Common myeloid progenitor, CD34-positive (primary cell): Measurements from ENCODE around the gene RTN4RL1.

Experiments
- CTCF ChIA-PET: fragments of 350-600 bp; sonication (Branson Sonifier 250); formaldehyde crosslinking; loops from one replicate; lab custom pipeline; 2021; ENCODE audit warnings: antibody characterized with exemption; lab: Charles Lee
- POLR2A ChIA-PET: fragments of 350-600 bp; sonication (Branson Sonifier 250); formaldehyde crosslinking; loops from one replicate; lab custom pipeline; 2021; ENCODE audit warnings: antibody characterized with exemption; lab: Charles Lee
- DNase-seq, 3 donors: peaks; one replicate each; pipeline versions ENCODE4 v3.0.0 to v3.0.0-alpha.2; 2013
- H3K27ac ChIP-seq, 2 experiments: 1 replicate in 1 of 2; 2 replicates in 1 of 2; pipeline ENCODE4 v1.7.0; 2013; ENCODE audit warnings: inconsistent platforms in 2 of 2, low read length in 2 of 2, mild to moderate bottlenecking in 2 of 2, low read depth in 1 of 2, moderate library complexity in 1 of 2; ENCODE audit not compliant: severe bottlenecking in 2 of 2, insufficient read depth in 1 of 2, poor library complexity in 1 of 2
- H3K27me3 ChIP-seq, 5 experiments: replicated peaks in 2 of 5; 1 replicate in 3 of 5; 2 replicates in 2 of 5; pipeline versions ENCODE4 v1.6.1 to v1.7.0; 2013; ENCODE audit warnings: low read length in 4 of 5, mild to moderate bottlenecking in 2 of 5, moderate library complexity in 2 of 5, inconsistent platforms in 1 of 5; ENCODE audit not compliant: insufficient read depth in 5 of 5, control insufficient read depth in 4 of 5
- H3K36me3 ChIP-seq, 4 experiments: 1 replicate in 2 of 4; 2 replicates in 2 of 4; pipeline versions ENCODE4 v1.6.1 to v1.7.0; 2013; ENCODE audit warnings: low read length in 3 of 4, control low read depth in 1 of 4, mild to moderate bottlenecking in 1 of 4; ENCODE audit not compliant: control insufficient read depth in 4 of 4, insufficient read depth in 4 of 4
- H3K4me1 ChIP-seq, 4 experiments: 1 replicate in 3 of 4; 2 replicates in 1 of 4; pipeline versions ENCODE4 v1.6.1 to v1.7.1; 2013; ENCODE audit warnings: low read length in 3 of 4, mild to moderate bottlenecking in 3 of 4, control low read depth in 1 of 4, inconsistent platforms in 1 of 4, moderate library complexity in 1 of 4; ENCODE audit not compliant: control insufficient read depth in 4 of 4, insufficient read depth in 4 of 4; ENCODE audit errors: control extremely low read depth in 1 of 4
- H3K4me3 ChIP-seq, 7 experiments: 1 replicate in 4 of 7; 2 replicates in 3 of 7; pipeline versions ENCODE4 v1.5.1 to v1.7.0; 2013; ENCODE audit warnings: mild to moderate bottlenecking in 7 of 7, low read length in 6 of 7, moderate library complexity in 6 of 7, inconsistent platforms in 2 of 7, low read depth in 2 of 7, control low read depth in 1 of 7; ENCODE audit not compliant: insufficient read depth in 4 of 7, control insufficient read depth in 1 of 7; ENCODE audit errors: extremely low read depth in 1 of 7
- H3K9me3 ChIP-seq, 5 experiments: 1 replicate in 4 of 5; 2 replicates in 1 of 5; pipeline versions ENCODE4 v1.6.1 to v1.7.1; 2013; ENCODE audit warnings: low read length in 4 of 5, mild to moderate bottlenecking in 2 of 5, inconsistent platforms in 1 of 5, low read depth in 1 of 5, moderate library complexity in 1 of 5; ENCODE audit not compliant: control insufficient read depth in 4 of 5, insufficient read depth in 2 of 5; ENCODE audit errors: control extremely low read depth in 1 of 5
- WGBS: methylation state at CpG from one replicate; pipeline ENCODE4 v1.1.5; 2013; ENCODE audit not compliant: insufficient coverage; 5-methylcytosine and 5-hydroxymethylcytosine counted together

Gene RTN4RL1

DNA sequence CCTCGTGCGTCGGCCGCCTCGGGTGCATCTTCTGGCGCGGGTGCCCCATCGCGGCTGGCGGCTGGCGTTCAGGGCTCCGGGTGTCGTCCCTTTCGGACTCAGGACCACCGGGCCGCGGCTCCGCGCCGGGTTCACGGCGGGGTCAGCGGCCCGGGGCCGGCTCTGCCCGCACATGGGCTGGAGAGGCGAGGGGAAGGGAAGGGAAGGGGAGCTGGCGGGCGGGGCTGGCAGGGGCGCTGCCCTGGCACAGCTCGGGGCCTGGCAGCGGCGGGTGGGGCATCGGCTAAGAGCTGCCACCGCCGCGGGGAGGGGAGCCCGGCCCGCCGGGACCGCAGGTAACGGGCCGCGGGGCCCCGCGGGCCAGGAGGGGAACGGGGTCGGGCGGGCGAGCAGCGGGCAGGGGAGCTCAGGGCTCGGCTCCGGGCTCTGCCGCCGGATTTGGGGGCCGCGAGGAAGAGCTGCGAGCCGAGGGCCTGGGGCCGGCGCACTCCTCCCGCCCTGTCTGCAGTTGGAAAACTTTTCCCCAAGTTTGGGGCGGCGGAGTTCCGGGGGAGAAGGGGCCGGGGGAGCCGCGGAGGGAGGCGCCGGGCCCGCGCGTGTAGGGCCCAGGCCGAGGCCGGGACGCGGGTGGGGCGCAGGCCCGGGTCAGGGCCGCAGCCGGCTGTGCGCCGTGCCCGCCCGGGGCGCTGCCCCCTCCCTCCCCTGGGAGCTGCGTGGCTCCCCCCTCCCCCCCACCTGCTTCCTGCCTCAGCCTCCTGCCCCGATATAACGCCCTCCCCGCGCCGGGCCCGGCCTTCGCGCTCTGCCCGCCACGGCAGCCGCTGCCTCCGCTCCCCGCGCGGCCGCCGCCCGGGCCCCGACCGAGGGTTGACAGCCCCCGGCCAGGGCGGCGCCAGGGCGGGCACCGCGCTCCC lies 30.4 kb upstream of the RTN4RL1 start:
- no peaks in the 10 kb centered on the region for H3K36me3 ChIP-seq
- DNase-seq = peak in 2 of 3 donors; percentile 24 to 30
- ChIA-PET CTCF (interaction anchor here (0.9 to 6.8 kb wide), 29 partner anchors 11 to 228 kb away, joined by 3 to 108 read pairs (median 6); no protein-coding TSS in a partner anchor), POLR2A (interaction anchor here (0.6 kb wide), 1 partner anchor 209 kb away, joined by 3 read pairs; no protein-coding TSS in a partner anchor)
- H3K4me1 ChIP-seq = peaks cover 0 to 84% (median 78%) of the 10 kb centered on the region in 4 experiments
- peaks cover 0 to 75% (median 21%) of the 10 kb centered on the region in 5 experiments for H3K27me3 ChIP-seq
- peak overlapping the region; percentile 11 to 64 (median 47) for H3K4me3 ChIP-seq
- under 1% methylated on average over 68 of the region's 113 CpGs for WGBS
- H3K9me3 ChIP-seq = no peaks in the 10 kb centered on the region
- no peak overlapping the region for H3K27ac ChIP-seq

- Histone ChIP-seq H3K27me3 (peaks cover 0 to 76% (median 21%) of the 10 kb centered on the region in 5 experiments), H3K4me3 (peak within 1 kb of the TSS; percentile 23 to 66 (median 56)), H3K36me3 (no peaks in the 10 kb centered on the region), H3K9me3 (no peaks in the 10 kb centered on the region), H3K4me1 (peaks cover 0 to 77% (median 71%) of the 10 kb centered on the region in 4 experiments), H3K27ac (no peak within 1 kb of the TSS)
- WGBS = under 1% methylated on average over 52 of the region's 72 CpGs
- peak in 2 of 3 donors; percentile 71 to 74 for DNase-seq
- ChIA-PET POLR2A (no interaction called here), CTCF (interaction anchor here (0.6 to 6.8 kb wide), 37 partner anchors 9 to 228 kb away, joined by 3 to 108 read pairs (median 5); no protein-coding TSS in a partner anchor)
Observed at GRCh38 chr17:2054512-2055291, 29.6 kb upstream of the RTN4RL1 start, which contains the start of gene HIC1. TSS of gene HIC1 (plus strand) at chr17:2055103. CDS start at chr17:2056691, 1,588 bp downstream.

DNA sequence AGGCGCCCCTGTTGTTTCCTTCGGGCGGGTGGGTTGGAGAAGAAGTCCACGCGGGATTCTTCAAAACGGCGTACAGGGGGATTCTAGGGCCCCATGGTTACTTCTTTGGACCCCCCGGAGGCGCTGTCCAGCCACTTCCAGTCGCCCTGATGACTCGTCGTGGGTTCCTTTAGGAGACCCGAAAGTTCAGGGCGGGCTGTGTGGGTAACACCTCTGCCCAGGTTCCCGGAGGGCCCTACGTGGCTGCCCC lies 29.1 kb upstream of the RTN4RL1 start:
- ChIA-PET CTCF (interaction anchor here (0.6 to 6.8 kb wide), 36 partner anchors 10 to 229 kb away, joined by 3 to 108 read pairs (median 4); no protein-coding TSS in a partner anchor), POLR2A (no interaction called here)
- Histone ChIP-seq H3K4me3 (peak overlapping the region in 6 of 7 experiments; percentile 23 to 66 (median 60)), H3K9me3 (no peaks in the 10 kb centered on the region), H3K27me3 (peaks cover 0 to 80% (median 25%) of the 10 kb centered on the region in 5 experiments), H3K4me1 (peaks cover 1 to 77% (median 71%) of the 10 kb centered on the region in 4 experiments), H3K27ac (no peak overlapping the region), H3K36me3 (no peaks in the 10 kb centered on the region)
- WGBS = 0% methylated on average over 10 of the region's 16 CpGs
- DNase-seq = no peak

DNA sequence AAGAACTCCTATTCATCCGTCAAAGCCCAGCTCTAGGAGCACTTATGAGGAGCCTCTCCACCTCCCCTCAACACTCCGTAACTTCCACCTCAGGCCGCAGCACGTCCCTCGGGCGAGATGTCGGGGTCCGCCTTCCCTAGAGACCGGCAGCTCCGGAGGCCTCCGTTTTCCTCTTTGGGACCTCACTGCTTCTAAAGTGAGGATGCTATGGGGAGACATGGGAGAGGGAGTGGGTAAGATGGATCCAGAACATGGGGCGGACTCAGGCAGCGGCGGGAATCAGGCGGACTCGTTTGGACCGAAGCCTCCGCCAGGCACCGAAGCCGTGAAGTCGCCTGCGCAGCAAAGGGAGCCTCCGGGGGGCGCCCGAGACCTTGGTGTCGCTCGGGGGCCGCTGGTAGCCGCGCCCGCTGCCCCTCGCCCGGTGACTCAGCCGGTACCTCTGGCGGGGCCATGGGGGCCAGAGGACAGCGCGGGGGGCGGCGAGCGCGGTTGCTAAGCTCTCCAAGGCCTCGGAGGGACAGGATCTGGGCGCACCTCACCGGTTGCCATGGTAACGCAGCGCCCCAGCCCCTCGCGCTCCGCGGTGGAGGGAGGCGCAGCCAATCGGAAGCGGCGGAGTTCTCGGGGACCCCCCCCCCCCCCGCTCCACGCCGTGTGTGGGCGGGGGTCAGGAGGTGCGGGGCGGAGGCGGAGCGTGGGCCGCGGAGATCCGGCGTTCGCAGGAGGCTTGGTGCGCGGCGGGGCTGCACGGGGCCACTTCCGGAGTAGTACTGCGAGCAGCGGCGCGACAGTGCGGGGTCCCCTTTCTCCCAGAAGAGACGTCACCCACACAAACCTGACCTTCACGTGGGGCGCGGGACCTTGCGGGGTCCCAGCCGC lies 28.5 kb upstream of the RTN4RL1 start:
- Histone ChIP-seq H3K9me3 (no peaks in the 10 kb centered on the region), H3K27me3 (peaks cover 0 to 85% (median 30%) of the 10 kb centered on the region in 5 experiments), H3K4me3 (peak overlapping the region in 6 of 7 experiments; percentile 23 to 66 (median 60)), H3K27ac (no peak overlapping the region), H3K36me3 (no peaks in the 10 kb centered on the region), H3K4me1 (peaks cover 5 to 78% (median 68%) of the 10 kb centered on the region in 4 experiments)
- ChIA-PET CTCF (interaction anchor here (0.7 to 6.8 kb wide), 27 partner anchors 10 to 230 kb away, joined by 3 to 108 read pairs (median 4); no protein-coding TSS in a partner anchor), POLR2A (interaction anchor here (0.6 kb wide), 1 partner anchor 191 kb away, joined by 3 read pairs; no protein-coding TSS in a partner anchor)
- peak; percentile 77 to 90 (median 86) for DNase-seq
- under 1% methylated on average over 57 of the region's 84 CpGs for WGBS

DNA sequence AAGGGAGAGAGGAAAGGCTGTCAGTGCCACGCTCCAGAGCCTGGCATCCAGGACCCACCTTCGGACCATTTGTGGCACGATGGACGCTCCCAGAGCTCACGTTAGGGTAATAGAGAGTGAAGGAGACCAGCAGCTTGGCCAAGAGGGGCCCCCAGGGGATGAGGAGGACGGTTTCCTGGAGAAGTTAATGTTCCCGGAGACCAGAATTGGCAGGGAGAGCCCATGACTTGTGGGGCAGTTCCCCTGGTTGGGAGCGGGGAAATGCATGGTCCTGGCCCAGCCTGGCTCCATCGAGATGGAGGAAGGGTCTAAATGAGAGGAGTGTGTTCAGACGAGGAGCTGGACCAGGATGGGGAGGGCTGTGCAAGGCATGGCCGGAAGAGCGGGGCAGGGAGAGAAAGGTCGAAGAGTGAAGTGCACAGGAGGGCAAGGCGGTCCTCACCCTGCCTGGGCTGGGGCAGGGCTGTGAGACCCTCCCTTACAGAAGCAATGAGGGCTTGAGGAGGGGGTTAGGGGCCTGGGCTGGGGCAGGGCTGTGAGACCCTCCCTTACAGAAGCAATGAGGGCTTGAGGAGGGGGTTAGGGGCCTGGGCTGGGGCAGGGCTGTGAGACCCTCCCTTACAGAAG lies 26.9 kb upstream of the RTN4RL1 start:
- H3K36me3 ChIP-seq = no peaks in the 10 kb centered on the region
- peaks cover 0 to 82% (median 28%) of the 10 kb centered on the region in 5 experiments for H3K27me3 ChIP-seq
- WGBS = 39% methylated on average over 10 of the region's 14 CpGs
- H3K4me1 ChIP-seq = peaks cover 5 to 65% (median 54%) of the 10 kb centered on the region in 4 experiments
- H3K9me3 ChIP-seq = no peaks in the 10 kb centered on the region
- ChIA-PET CTCF (interaction anchor here (0.9 to 2.1 kb wide), 6 partner anchors 12 to 230 kb away, joined by 3 to 12 read pairs (median 3); no protein-coding TSS in a partner anchor), POLR2A (no interaction called here)
- no peak overlapping the region for H3K4me3 ChIP-seq
- no peak overlapping the region for H3K27ac ChIP-seq
- no peak for DNase-seq
